ENCODE data around the gene KRT33B. TPM values are rescaled to one million over a fixed set of nuclear protein-coding genes. Genes with fewer than 3 reads are reported as not detected.
A peak's percentile ranks its signal among the peaks of the same experiment; 100 is the strongest.

Gene KRT33B
- total RNA-seq, 1 donor from 2014 or later = not detected

- H3K4me1 ChIP-seq (ENCODE audit: insufficient read depth, low read length) = no peaks in the 10 kb centered on the region
- Mint-ChIP-seq H3K4me3 (ENCODE audit: unreplicated experiment) (no peak overlapping the region), H3K4me1 (ENCODE audit: low read depth, unreplicated experiment) (no peaks in the 10 kb centered on the region), H3K27me3 (ENCODE audit: low read depth, unreplicated experiment) (peaks cover 26% of the 10 kb centered on the region), H3K27ac (ENCODE audit: unreplicated experiment) (peak overlapping the region; percentile 41), H3K36me3 (ENCODE audit: low read depth, unreplicated experiment) (peaks cover 3% of the 10 kb centered on the region), H3K9me3 (ENCODE audit: unreplicated experiment) (peaks cover 9% of the 10 kb centered on the region)
- H3K79me2 ChIP-seq (ENCODE audit: insufficient read depth, low read length) = no peaks in the 10 kb centered on the region
- H3K9ac ChIP-seq (ENCODE audit: low read length) = no peak overlapping the region
- no peak overlapping the region for H3K27ac ChIP-seq (ENCODE audit: low read depth, low read length)
- no peak for DNase-seq (ENCODE audit: low read depth)
- H3K4me2 ChIP-seq (ENCODE audit: low read length) = no peak overlapping the region
- H4K20me1 ChIP-seq (ENCODE audit: insufficient read depth, low read length) = no peaks in the 10 kb centered on the region
- no peak overlapping the region for H3K4me3 ChIP-seq (ENCODE audit: insufficient read depth, low read depth, low read length)
- no peak for FAIRE-seq
- no peak overlapping the region for H2AFZ ChIP-seq (ENCODE audit: low read depth, low read length)
- TF ChIP-seq CTCF (IDR thresholded peaks at IDR 0.05; ENCODE audit: insufficient read depth, low read depth, low read length) = no peak
- no peak for TF ChIP-seq EZH2 (IDR thresholded peaks at IDR 0.05; ENCODE audit: insufficient read depth, low read length)
- no peaks in the 10 kb centered on the region for H3K27me3 ChIP-seq (ENCODE audit: insufficient read depth, low read length)
- no peaks in the 10 kb centered on the region for H3K36me3 ChIP-seq (ENCODE audit: insufficient read depth, low read length)
- H3K9me3 ChIP-seq (ENCODE audit: insufficient read depth, low read depth, low read length) = no peaks in the 10 kb centered on the region
These were observed 53.7 kb downstream of the KRT33B start for GRCh38 chr17:41315814-41316445.

GRCh38 chr17:41315204-41315794 is 54.3 kb downstream of the KRT33B start, which contains the start of gene KRTAP17-1:
TSS of gene KRTAP17-1 (minus strand) at chr17:41315710. CDS start at chr17:41315650, 60 bp downstream.
- no peak for DNase-seq (ENCODE audit: low read depth)
- H3K4me3 ChIP-seq (ENCODE audit: insufficient read depth, low read depth, low read length) = no peak within 1 kb of the TSS
- no peaks in the 10 kb centered on the region for H3K4me1 ChIP-seq (ENCODE audit: insufficient read depth, low read length)
- H3K9me3 ChIP-seq (ENCODE audit: insufficient read depth, low read depth, low read length) = no peaks in the 10 kb centered on the region
- no peaks in the 10 kb centered on the region for H3K36me3 ChIP-seq (ENCODE audit: insufficient read depth, low read length)
- no peaks in the 10 kb centered on the region for H4K20me1 ChIP-seq (ENCODE audit: insufficient read depth, low read length)
- no peak within 1 kb of the TSS for H3K9ac ChIP-seq (ENCODE audit: low read length)
- no peak for TF ChIP-seq EZH2 (IDR thresholded peaks at IDR 0.05; ENCODE audit: insufficient read depth, low read length)
- H3K4me3 Mint-ChIP-seq (ENCODE audit: unreplicated experiment) = no peak within 1 kb of the TSS
- H3K9me3 Mint-ChIP-seq (ENCODE audit: unreplicated experiment) = peaks cover 6% of the 10 kb centered on the region
- no peak within 1 kb of the TSS for H3K4me2 ChIP-seq (ENCODE audit: low read length)
- H3K4me1 Mint-ChIP-seq (ENCODE audit: low read depth, unreplicated experiment) = no peaks in the 10 kb centered on the region
- no peak within 1 kb of the TSS for H3K27ac ChIP-seq (ENCODE audit: low read depth, low read length)
- no peak within 1 kb of the TSS for H2AFZ ChIP-seq (ENCODE audit: low read depth, low read length)
- no peaks in the 10 kb centered on the region for H3K27me3 ChIP-seq (ENCODE audit: insufficient read depth, low read length)
- peaks cover 3% of the 10 kb centered on the region for H3K36me3 Mint-ChIP-seq (ENCODE audit: low read depth, unreplicated experiment)
- no peak for FAIRE-seq
- H3K27me3 Mint-ChIP-seq (ENCODE audit: low read depth, unreplicated experiment) = peaks cover 27% of the 10 kb centered on the region
- H3K27ac Mint-ChIP-seq (ENCODE audit: unreplicated experiment) = peak within 1 kb of the TSS; percentile 41
- no peaks in the 10 kb centered on the region for H3K79me2 ChIP-seq (ENCODE audit: insufficient read depth, low read length)

Other genes with a start within 250 kb of the KRT33B start
- gene KRTAP4-12, start 245.6 kb downstream of the KRT33B start, total RNA-seq = not detected in 2 replicates
- not detected in 2 replicates for gene KRTAP4-6, start 229.3 kb downstream of the KRT33B start, total RNA-seq
- gene KRTAP4-5, start 220.0 kb downstream of the KRT33B start, total RNA-seq = not detected in 2 replicates
- not detected in 2 replicates for gene KRTAP4-4, start 209.1 kb downstream of the KRT33B start, total RNA-seq
- gene KRTAP4-3, start 201.6 kb downstream of the KRT33B start, total RNA-seq = not detected in 2 replicates
- not detected in 2 replicates for gene KRTAP4-2, start 191.6 kb downstream of the KRT33B start, total RNA-seq
- gene KRTAP4-1, start 184.9 kb downstream of the KRT33B start, total RNA-seq = not detected in 2 replicates
- gene KRTAP9-1, start 179.9 kb downstream of the KRT33B start, total RNA-seq = not detected in 2 replicates
- not detected in 2 replicates for gene KRTAP9-2, start 143.2 kb downstream of the KRT33B start, total RNA-seq
- not detected in 2 replicates for gene KRTAP9-3, start 137.4 kb downstream of the KRT33B start, total RNA-seq
- not detected in 2 replicates for gene KRTAP9-8, start 131.8 kb downstream of the KRT33B start, total RNA-seq
- not detected in 2 replicates for gene KRTAP9-4, start 120.1 kb downstream of the KRT33B start, total RNA-seq
- gene KRTAP9-9, start 114.4 kb downstream of the KRT33B start, total RNA-seq = not detected in 2 replicates
- gene KRTAP9-6, start 104.4 kb downstream of the KRT33B start, total RNA-seq = not detected in 2 replicates
- not detected in 2 replicates for gene KRTAP9-7, start 94.1 kb downstream of the KRT33B start, total RNA-seq
- not detected in 2 replicates for gene KRTAP29-1, start 67.0 kb downstream of the KRT33B start, total RNA-seq
- not detected in 2 replicates for gene KRTAP16-1, start 60.5 kb downstream of the KRT33B start, total RNA-seq
- not detected in 2 replicates for gene KRTAP17-1, start 54.1 kb downstream of the KRT33B start, total RNA-seq
- not detected in 2 replicates for gene KRT33A, start 19.0 kb downstream of the KRT33B start, total RNA-seq
- gene KRT34, start 12.5 kb upstream of the KRT33B start, total RNA-seq = not detected in 2 replicates
- not detected in 2 replicates for gene KRT31, start 27.8 kb upstream of the KRT33B start, total RNA-seq
- gene KRT37, start 54.8 kb upstream of the KRT33B start, total RNA-seq = not detected in 2 replicates
- gene KRT38, start 71.2 kb upstream of the KRT33B start, total RNA-seq = not detected in 2 replicates
- gene KRT32, start 97.6 kb upstream of the KRT33B start, total RNA-seq = not detected in 2 replicates
- gene KRT35, start 111.3 kb upstream of the KRT33B start, total RNA-seq = not detected in 2 replicates
- not detected in 2 replicates for gene KRT36, start 120.1 kb upstream of the KRT33B start, total RNA-seq
- gene KRT13, start 135.8 kb upstream of the KRT33B start, total RNA-seq = not detected in 2 replicates
- gene KRT15, start 149.1 kb upstream of the KRT33B start, total RNA-seq = 0.26 and 0.79 TPM in 2 replicates
- gene KRT19, start 158.5 kb upstream of the KRT33B start, total RNA-seq = 113 and 210 TPM in 2 replicates
- 0.09 TPM in 1 of 2 replicates, not detected in the other for gene KRT9, start 202.2 kb upstream of the KRT33B start, total RNA-seq
- 1.0 and 2.2 TPM in 2 replicates for gene KRT14, start 217.1 kb upstream of the KRT33B start, total RNA-seq
- gene KRT16, start 243.0 kb upstream of the KRT33B start, total RNA-seq = 0.79 and 1.3 TPM in 2 replicates